ENCODE data around the gene MYL10. TPM values are rescaled to one million over a fixed set of nuclear protein-coding genes. Genes with fewer than 3 reads are reported as not detected.

MYL10 gene
- not detected for total RNA-seq
- long read RNA-seq = 0 reads

GRCh38 chr7:101629171-101629570, at the start of gene MYL10:
MYL10 (minus strand) TSS chr7:101629296; CDS start chr7:101629118, 178 bp downstream.
- DNase-seq (no peak), ATAC-seq (no peak)
- intact Hi-C loops (cut with micrococcal nuclease) = no loop called here

- peak; percentile 43 for DNase-seq
- intact Hi-C loops (cut with micrococcal nuclease) = no loop called here
- no peak for ATAC-seq
These were observed 49.6 kb upstream of the MYL10 start for GRCh38 chr7:101678658-101679057.

GRCh38 chr7:101677797-101678479, 48.8 kb upstream of the MYL10 start:
- intact Hi-C loops (cut with micrococcal nuclease) = no loop called here
- DNase-seq (no peak), ATAC-seq (no peak)

DNA sequence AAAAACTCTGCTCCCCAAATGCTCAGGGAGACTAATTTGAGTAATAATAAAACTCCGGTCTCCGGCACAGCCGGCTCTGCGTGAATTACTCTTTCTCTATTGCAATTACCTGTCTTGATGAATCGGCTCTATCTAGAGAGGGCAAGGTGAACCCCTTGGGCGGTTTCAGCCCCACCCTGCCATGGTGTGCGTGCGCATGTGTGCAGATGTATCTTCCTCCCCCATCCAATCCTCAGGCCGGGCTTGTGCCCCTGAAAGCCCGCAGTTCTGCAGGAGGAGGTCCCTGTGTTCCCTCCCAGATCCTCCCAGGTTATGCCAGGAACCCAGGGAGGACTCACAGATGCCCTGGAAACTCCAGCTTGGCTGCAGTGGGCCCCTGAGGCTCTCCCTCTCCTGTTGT, 48.3 kb upstream of the MYL10 start:
- intact Hi-C loops (cut with micrococcal nuclease) = no loop called here

GRCh38 chr7:101676956-101677355, 47.9 kb upstream of the MYL10 start:
- intact Hi-C loops (cut with micrococcal nuclease) = no loop called here
- no peak for DNase-seq
- no peak for ATAC-seq

More for the DNA sequence above, 48.3 kb upstream of the MYL10 start:
- DNase-seq (no peak), ATAC-seq (no peak)

DNA sequence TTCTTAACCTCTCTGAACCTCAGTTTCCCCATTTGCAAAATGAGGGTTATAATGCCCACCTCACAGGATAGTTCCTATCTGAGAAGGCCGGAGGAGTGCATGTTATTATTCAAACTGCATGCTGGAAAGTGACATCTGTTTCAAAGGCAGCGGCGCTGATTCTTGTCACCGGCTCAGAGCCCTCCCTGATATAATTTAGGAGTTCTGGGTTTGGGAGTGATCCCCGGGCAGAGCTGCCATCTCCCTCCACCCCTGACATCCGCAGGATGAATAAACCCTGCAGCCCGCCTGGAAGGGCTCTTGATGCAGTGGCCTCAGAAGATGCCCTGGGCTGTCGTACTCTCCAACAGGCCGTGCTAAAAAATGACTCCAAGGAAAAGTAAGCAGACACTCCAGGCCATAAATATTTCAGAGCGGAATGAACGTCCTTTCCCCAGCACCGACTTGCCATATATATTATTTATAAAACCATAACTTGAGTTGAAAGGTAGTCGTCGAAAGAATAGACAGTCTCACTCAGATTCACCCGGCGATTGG, 47.0 kb upstream of the MYL10 start:
- intact Hi-C loops (cut with micrococcal nuclease) = no loop called here
- ATAC-seq = no peak
- DNase-seq = no peak

GRCh38 chr7:101674439-101674838, 45.3 kb upstream of the MYL10 start:
- no peak for DNase-seq
- intact Hi-C loops (cut with micrococcal nuclease) = no loop called here
- ATAC-seq = no peak

DNA sequence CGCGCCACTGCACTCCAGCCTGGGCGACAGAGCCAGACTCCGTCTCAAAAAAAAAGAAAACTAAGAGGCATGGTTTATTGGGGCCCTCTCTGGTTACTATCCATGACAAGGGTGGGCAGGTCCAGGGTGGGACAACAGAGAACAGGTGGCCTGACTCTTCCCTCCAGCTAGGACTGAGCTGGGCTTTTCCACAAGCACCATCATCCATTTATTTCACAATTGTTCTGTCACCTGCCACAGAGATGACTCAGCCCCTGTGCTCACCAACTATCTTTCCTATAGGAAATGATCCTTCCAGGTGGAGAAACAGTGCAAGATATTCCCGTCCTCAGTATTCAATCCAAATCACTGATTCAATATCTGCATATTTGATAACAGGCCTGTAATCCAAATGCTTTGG, 44.9 kb upstream of the MYL10 start:
- DNase-seq (no peak), ATAC-seq (no peak)
- intact Hi-C loops (cut with micrococcal nuclease) = no loop called here

DNA sequence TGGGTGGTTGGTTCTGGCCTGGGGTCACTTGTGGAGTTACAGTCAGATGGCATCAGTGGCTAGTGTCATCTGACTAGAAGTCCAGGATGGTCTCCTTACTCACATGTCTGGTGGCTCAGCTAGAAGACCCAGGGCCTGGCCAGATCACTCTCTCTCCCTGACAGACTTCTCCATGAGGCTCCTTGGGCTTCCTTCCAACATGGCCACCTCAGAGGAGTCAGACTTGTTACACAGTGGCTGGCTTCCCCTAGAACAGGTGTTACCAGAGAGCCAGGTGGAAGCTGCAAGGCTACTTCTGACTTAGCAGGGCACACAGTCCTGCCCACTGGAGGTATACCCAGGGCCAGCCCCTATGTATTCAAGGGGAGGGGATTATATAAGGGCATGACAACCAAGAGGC, 44.2 kb upstream of the MYL10 start:
- intact Hi-C loops (cut with micrococcal nuclease) = no loop called here
- ATAC-seq (no peak), DNase-seq (no peak)

DNA sequence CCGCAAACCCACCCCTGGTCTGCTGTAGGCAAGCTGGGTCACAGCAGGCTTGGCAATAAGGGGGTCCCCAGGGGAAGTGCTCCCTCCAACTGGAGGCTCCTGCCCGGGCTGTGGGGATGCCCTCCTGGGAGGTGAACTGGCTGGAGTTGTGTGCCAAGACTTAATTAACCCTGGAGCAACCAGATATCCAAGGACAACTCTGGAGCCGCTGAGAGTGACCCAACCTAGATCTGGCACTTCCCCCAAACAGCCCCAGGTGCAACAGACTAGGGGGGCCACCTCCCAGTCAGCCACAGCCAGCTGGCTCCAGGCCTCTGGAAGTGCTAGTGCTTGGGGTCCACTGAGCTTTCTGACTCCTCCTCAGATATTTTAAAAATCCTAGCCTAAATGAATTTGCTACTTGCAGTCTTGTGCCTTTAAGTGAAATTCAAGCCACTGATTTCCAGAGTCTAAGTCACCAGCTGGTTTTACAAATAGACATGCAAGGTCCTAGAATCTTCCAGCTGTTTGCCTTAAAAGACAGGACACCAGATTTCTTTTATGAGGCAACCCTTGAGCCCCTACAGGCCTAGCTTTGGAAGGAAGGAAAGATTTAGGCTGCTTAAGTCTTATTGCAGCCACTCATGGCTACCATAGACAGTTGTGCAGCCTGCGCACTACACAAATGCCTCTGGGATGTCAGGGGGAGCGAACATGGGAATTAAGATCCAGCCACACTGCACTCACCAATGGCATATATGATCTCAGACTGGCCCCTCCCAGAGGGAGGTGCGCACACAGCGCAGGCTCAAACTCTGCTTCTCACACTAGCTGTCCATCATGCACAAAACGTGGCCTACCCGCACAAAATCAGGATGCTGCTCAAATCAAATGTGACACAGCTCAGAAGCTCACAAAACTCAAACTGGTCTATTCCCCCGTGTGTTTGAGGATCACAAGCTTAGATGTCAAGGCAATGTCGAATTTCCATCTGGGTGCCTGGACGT, 42.6 kb upstream of the MYL10 start:
- intact Hi-C loops (cut with micrococcal nuclease) = no loop called here
- DNase-seq (peak; percentile 45), ATAC-seq (peak; percentile 77)

DNA sequence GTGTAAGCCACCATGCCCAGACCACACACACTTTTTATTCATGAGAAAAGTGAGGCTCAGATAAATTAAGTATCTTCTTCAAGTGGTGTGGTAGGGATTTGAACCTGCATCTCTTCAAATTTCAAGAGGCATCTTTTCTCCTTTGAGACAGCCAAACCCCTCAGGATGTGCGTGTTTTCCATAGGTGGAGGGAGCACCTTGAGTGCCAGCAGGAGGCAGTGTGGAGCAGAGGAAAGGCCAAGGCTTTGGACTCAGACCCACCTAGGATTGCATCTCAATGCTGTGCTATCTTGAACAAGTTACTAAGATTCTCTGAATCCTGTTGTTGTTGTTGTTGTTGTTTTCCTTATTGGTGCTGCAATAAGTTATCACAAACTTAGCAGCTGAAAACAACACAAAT, 40.2 kb upstream of the MYL10 start:
- DNase-seq (no peak), ATAC-seq (no peak)
- intact Hi-C loops (cut with micrococcal nuclease) = no loop called here

- ATAC-seq = no peak
- intact Hi-C loops (cut with micrococcal nuclease) = no loop called here
- no peak for DNase-seq
These were observed 39.6 kb upstream of the MYL10 start for GRCh38 chr7:101668726-101669125.

GRCh38 chr7:101667920-101668319, 38.8 kb upstream of the MYL10 start:
- no peak for DNase-seq

GRCh38 chr7:101667399-101667798, 38.3 kb upstream of the MYL10 start:
- ATAC-seq (no peak), DNase-seq (no peak)

More at GRCh38 chr7:101667920-101668319, 38.8 kb upstream of the MYL10 start:
- ATAC-seq = no peak
- intact Hi-C loops (cut with micrococcal nuclease) = no loop called here

DNA sequence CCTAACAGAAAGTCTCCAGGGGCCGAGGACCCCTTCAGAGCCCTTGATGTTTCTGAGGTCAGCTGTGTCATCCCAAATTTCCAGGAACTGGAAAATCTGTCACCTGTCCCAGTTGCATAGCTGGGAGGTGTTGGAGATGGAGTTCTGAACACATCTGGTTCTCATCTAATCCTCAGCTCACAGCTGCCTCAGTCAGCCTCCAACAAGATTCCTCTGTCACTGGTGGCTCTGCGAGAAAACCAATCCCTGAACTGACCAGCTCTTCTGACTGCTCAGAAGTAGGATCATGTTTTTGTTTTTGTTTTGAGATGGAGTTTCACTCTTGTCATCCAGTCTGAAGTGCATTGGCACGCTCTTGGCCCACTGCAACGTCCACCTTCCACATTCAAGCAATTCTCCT, 37.6 kb upstream of the MYL10 start:
- ATAC-seq (no peak), DNase-seq (no peak)
- intact Hi-C loops (cut with micrococcal nuclease) = no loop called here

More at GRCh38 chr7:101667399-101667798, 38.3 kb upstream of the MYL10 start:
- intact Hi-C loops (cut with micrococcal nuclease) = no loop called here

DNA sequence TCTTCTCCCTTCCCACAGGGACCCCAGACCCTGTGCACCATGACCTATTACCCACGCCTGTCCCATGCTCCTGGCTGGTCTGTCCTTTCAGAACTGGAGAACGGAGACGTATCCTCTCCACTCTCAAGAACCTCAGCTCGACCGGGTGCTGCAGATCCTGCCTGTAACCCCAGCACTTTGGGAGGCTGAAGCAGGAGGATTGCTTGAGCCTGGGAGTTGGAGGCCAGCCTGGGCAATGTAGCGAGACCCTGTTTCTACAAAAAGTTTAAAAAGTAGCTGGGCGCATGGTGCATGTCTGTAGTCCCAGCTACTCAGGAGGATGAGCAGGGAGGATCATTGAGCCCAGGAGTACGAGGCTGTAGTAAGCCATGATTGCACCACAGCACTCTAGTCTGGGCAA, 37.2 kb upstream of the MYL10 start:
- ATAC-seq (no peak), DNase-seq (no peak)
- intact Hi-C loops (cut with micrococcal nuclease) = no loop called here

- ATAC-seq = no peak
- intact Hi-C loops (cut with micrococcal nuclease) = no loop called here
- DNase-seq = no peak
These were observed 35.9 kb upstream of the MYL10 start for GRCh38 chr7:101664893-101665471.

DNA sequence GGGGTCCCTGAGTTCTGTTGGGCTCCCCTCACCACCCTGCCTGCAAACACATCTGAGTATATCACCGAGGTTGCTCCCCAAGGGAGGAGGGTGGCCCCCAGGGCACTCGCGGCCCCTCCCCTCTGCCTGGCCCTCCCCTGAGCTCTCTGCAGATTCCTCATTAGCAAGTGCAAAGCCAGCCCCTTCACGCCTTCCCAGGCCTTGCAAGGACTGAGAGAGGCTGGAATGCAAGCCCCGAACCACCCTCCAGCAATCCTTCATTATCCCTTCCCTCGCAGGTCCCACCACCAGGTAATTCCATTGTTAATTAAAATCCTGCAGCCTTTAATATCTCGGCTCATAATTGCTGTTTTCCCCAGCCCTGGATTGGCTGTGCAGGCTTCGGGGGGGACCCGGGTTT, 35.3 kb upstream of the MYL10 start:
- DNase-seq = no peak
- intact Hi-C loops (cut with micrococcal nuclease) = no loop called here
- ATAC-seq = no peak

GRCh38 chr7:101663747-101664146, 34.7 kb upstream of the MYL10 start:
- ATAC-seq = no peak
- no peak for DNase-seq
- intact Hi-C loops (cut with micrococcal nuclease) = no loop called here
